Activated CD8-positive, alpha-beta memory T cell treated with anti-CD3 and anti-CD28 coated beads for 48 hours (primary cell): ENCODE measurements around the gene STARD7.

Source experiments
- DNase-seq, 3 experiments: peaks; one replicate each; pipeline ENCODE4 v3.0.0-alpha.2; 2020; ENCODE audit warnings: low read depth in 2 of 3, low spot score in 2 of 3

The STARD7 gene

DNA sequence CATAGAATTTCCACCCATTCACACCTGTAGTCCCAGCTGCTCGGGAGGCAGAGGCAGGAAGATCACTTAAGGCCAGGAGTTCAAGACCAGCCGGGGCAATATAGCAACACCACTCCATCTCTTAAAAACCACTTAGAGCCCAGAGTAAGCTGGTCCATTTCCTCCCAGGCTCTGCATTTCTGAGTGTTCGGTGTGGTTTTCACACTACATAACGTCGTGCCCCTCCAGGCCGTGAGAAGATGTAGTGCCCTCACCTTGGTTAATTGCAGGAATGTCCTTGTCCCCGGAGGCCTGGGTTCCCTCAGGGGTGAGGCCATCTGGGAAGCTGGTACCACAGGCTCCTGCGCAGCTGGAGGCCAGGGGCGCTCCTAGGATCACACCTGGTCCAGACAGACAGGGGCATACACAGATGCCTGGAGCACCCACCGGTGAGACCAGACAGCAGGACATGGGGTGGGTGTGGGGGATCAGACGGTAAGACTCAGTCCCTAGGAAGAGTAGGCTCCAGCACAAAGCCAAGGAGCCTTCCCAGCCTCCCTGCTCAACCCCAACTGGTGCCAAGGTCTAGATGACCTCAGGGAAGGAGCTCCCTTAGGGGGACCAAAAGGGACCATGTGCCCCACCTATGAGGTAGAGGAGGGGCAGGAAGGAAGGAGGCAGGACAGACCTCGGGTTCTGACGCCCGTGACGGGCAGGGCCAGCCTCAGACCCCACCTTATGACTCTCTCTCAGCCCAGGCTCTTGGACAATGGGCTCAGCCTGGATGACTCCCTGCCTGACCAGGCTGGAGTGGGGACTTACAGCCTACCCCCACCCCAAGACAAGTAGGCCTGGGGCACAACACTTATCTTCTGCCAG, 71.1 kb downstream of the STARD7 start:
- DNase-seq = no peak

DNA sequence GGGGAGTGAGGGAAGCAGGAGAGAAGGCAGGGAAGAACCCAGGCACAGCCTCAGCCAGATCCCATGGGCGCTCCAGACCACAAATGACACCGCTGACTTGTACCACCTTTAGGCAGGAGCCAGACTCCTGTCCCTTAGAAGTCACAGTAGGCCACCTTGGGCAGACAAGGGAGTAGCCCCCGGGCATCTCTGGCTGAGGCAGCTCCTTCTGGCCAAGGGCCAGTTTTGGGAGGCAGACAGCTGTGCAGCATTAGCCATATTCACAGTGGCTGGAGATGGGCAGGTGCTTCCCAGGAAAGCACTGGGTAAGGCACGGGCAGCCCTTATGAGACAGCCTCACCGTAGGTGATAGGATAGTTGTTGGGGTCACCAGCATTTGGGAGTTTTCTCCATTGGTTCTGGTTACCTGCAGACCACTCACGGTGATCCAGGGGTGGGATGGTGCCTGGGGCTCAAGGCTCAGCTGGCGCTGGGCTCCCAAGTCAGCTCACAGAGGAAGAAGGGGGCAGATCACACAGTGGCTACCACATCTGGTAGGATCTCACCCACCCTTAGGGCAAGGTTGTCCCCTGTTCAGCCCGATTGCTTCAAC, 72.4 kb downstream of the STARD7 start:
- DNase-seq = no peak

DNA sequence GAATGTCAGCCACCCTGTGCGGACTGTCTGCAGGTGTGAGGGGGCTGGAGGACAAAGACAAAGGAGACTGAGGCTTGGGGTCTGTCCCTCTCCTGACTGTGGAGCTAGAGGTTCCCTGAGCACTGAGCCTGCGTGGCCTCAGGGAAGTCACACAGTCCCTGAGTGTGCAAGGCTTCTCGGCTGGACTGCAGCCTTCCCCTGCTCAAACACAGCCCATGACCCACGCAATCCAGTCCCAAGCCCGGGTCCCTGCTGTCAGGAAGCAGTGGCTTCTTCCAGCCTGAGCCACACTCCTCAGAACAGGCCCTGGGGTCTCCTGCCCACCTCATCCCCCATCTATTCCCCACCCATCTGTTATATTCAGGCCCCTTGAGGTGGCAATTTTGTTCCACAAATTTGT, 73.0 kb downstream of the STARD7 start:
- DNase-seq = no peak

DNA sequence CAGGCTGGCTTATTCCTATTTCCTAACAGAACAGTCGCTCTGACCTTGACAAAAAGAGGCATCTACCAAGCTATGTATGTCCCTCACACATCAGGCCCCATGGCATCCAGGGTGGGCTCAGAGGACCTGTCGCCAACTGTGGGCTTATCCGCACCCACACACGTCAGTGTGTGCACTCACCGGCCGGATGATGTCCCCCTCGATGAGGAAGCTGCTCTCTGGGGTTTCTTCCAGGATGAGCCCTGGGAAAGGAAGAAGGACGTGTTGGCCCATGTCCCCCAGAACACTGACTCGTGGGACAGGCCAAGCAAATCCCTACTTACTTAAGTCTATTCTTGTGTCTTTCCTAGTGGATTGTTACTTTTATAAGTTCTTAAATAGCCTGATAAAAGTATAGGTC, 73.5 kb downstream of the STARD7 start:
- DNase-seq = no peak
